HEK293T (cell line): ENCODE measurements around the gene IQSEC2.

Source experiments
- CTCF ChIA-PET: fragments of 350-600 bp; formaldehyde crosslinking; extraction: SDS; loops from one replicate; lab custom pipeline; 2021; ENCODE audit warnings: antibody characterized with exemption, inconsistent platforms; lab: Yijun Ruan, JAX
- POLR2A ChIA-PET: fragments of 350-600 bp; formaldehyde crosslinking; extraction: SDS; loops from one replicate; lab custom pipeline; 2020; ENCODE audit warnings: antibody characterized with exemption, inconsistent platforms; lab: Yijun Ruan, JAX
- DNase-seq: peaks from one replicate; pipeline ENCODE4 v3.0.0; 2012; ENCODE audit warnings: mixed read lengths; ENCODE audit errors: extremely low spot score
- ARNT ChIP-seq: fragments of 450-650 bp; IDR thresholded peaks from 2 replicates; pipeline ENCODE4 v1.6.1; 2017; ENCODE audit warnings: mild to moderate bottlenecking
- BHLHE40 ChIP-seq: fragments of 450-650 bp; IDR thresholded peaks from 2 replicates; pipeline ENCODE4 v1.6.1; 2016; ENCODE audit warnings: mild to moderate bottlenecking, moderate library complexity, borderline replicate concordance
- CTBP1 ChIP-seq: fragments of 450-650 bp; IDR thresholded peaks from 2 replicates; pipeline ENCODE4 v1.6.1; 2016; ENCODE audit warnings: borderline replicate concordance
- ELF4 ChIP-seq: fragments of 450-650 bp; IDR thresholded peaks from 2 replicates; pipeline ENCODE4 v1.6.1; 2017; ENCODE audit warnings: antibody characterized with exemption
- FOXA1 ChIP-seq: fragments of 450-650 bp; IDR thresholded peaks from 2 replicates; pipeline ENCODE4 v1.6.1; 2016; ENCODE audit warnings: mild to moderate bottlenecking
- FOXK2 ChIP-seq: fragments of 450-650 bp; IDR thresholded peaks from 2 replicates; pipeline ENCODE4 v1.6.1; 2016; ENCODE audit warnings: mild to moderate bottlenecking
- FOXM1 ChIP-seq: fragments of 450-650 bp; IDR thresholded peaks from 2 replicates; pipeline ENCODE4 v1.6.1; 2017; ENCODE audit warnings: mild to moderate bottlenecking, borderline replicate concordance
- HDGF ChIP-seq: fragments of 450-650 bp; IDR thresholded peaks from 2 replicates; pipeline ENCODE4 v1.6.1; 2017; ENCODE audit warnings: antibody characterized with exemption, borderline replicate concordance
- L3MBTL2 ChIP-seq: fragments of 450-650 bp; conservative IDR thresholded peaks from 2 replicates; pipeline ENCODE4 v1.6.1; 2016; ENCODE audit warnings: mild to moderate bottlenecking
- LEF1 ChIP-seq: fragments of 450-650 bp; IDR thresholded peaks from 2 replicates; pipeline ENCODE4 v1.6.1; 2017; ENCODE audit warnings: mild to moderate bottlenecking, borderline replicate concordance
- NFRKB ChIP-seq: fragments of 450-650 bp; IDR thresholded peaks from 2 replicates; pipeline ENCODE4 v1.6.1; 2016; ENCODE audit warnings: mild to moderate bottlenecking, moderate library complexity
- SP1 ChIP-seq: fragments of 450-650 bp; IDR thresholded peaks from 2 replicates; pipeline ENCODE4 v1.6.1; 2017
- SUZ12 ChIP-seq: fragments of 450-650 bp; IDR thresholded peaks from 2 replicates; pipeline ENCODE4 v1.6.1; 2016; ENCODE audit warnings: mild to moderate bottlenecking
- TARDBP ChIP-seq: fragments of 450-650 bp; IDR thresholded peaks from 2 replicates; pipeline ENCODE4 v1.6.1; 2016
- ZNF384 ChIP-seq: fragments of 450-650 bp; IDR thresholded peaks from 2 replicates; pipeline ENCODE4 v1.6.1; 2016
- TF ChIP-seq, protein P1 (sequence below): fragments of 450-650 bp; IDR thresholded peaks from 2 replicates; pipeline ENCODE4 v1.6.1; 2016

The IQSEC2 gene

DNA sequence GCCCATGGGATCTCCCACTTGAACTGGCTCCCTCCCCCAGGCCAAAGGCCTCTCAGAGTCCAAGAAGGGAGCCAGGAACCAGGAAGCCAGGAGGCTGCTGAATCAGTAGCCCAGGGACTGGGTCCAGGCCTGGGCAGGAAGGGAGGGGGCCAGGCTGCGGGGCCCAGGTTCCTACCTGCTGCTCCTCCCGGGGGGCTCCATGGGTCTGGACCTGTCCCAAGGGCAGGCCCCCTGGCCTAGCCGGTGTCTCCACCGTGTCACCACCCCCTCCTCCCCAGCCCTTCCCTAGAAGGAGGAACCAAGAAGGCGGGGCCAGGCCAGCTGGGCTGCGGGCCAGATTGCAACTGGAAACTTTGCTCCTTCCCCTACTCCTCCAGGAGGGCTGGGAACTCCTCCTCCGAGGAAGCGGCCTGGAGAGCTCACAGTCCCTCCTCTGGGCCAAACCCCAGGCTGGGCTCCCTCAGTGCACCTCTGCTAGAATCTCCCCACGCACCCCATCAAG is at the start of gene IQSEC2:
Gene IQSEC2 (minus strand): TSS at position 264 of the 502 bp plus-strand sequence.
- peak; percentile 77 for DNase-seq
- ChIA-PET POLR2A (interaction anchor here (0.5 to 1.6 kb wide), 10 partner anchors 8 to 209 kb away, joined by 3 to 13 read pairs (median 3); partner anchors contain the start of genes KDM5C, RIBC1 and SMC1A), CTCF (interaction anchor here (1.0 to 2.0 kb wide), 4 partner anchors 12 to 200 kb away, joined by 3 to 5 read pairs (median 4); no protein-coding TSS in a partner anchor)
- no peak for TF ChIP-seq ZNF384
- no peak for TF ChIP-seq ARNT
- TF ChIP-seq SUZ12: no peak
- TF ChIP-seq HDGF: peak; percentile 80; the same call in 1 of the 2 replicates
- TF ChIP-seq FOXA1: no peak
- no peak for TF ChIP-seq TARDBP
- no peak for TF ChIP-seq LEF1

DNA sequence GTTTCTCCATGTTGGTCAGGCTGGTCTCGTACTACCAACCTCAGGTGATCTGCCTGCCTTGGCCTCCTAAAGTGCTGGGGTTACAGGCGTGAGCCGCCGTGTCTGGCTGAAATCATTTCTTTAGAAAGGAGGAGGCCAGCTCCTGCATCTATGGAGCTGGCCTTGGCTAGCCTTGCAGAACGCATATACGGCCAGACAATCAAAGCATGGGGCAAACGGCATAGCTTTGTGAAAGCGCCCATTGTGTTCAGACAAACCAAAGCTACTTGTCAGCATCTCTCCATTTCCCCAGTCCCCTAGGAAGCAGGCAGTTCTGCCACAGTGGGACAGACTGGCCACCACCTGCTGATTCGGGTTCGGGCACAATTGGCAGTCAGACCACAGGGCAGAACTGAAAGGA is 48.9 kb upstream of the IQSEC2 start:
- POLR2A ChIA-PET: interaction anchor here (1.8 kb wide), 1 partner anchor 92 kb away, joined by 8 read pairs; the partner anchor contains the start of genes RIBC1 and SMC1A
- TF ChIP-seq LEF1 (no peak), HDGF (no peak), ELF4 (no peak)

GRCh38 chrX:53324803-53325202 is 43.4 kb upstream of the IQSEC2 start:
- TF ChIP-seq NFRKB (no peak), ARNT (no peak), FOXK2 (no peak), LEF1 (no peak), HDGF (no peak)
- TF ChIP-seq, protein P1, sequence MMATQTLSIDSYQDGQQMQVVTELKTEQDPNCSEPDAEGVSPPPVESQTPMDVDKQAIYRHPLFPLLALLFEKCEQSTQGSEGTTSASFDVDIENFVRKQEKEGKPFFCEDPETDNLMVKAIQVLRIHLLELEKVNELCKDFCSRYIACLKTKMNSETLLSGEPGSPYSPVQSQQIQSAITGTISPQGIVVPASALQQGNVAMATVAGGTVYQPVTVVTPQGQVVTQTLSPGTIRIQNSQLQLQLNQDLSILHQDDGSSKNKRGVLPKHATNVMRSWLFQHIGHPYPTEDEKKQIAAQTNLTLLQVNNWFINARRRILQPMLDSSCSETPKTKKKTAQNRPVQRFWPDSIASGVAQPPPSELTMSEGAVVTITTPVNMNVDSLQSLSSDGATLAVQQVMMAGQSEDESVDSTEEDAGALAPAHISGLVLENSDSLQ: no peak
- POLR2A ChIA-PET: no interaction called here
- no peak for DNase-seq
- CTCF ChIA-PET: no interaction called here

More for the DNA sequence above, 48.9 kb upstream of the IQSEC2 start:
- CTCF ChIA-PET: interaction anchor here (0.7 to 1.9 kb wide), 2 partner anchors 11 to 13 kb away, joined by 3 to 16 read pairs; no protein-coding TSS in a partner anchor
- no peak for DNase-seq

- TF ChIP-seq ZNF384: no peak
- TF ChIP-seq BHLHE40: no peak
- TF ChIP-seq SUZ12: no peak
- no peak for TF ChIP-seq FOXK2
- TF ChIP-seq ELF4: no peak
- TF ChIP-seq CTBP1: no peak
- no peak for TF ChIP-seq ARNT
- no peak for TF ChIP-seq NFRKB
- no peak for TF ChIP-seq HDGF
- TF ChIP-seq, protein P1: no peak
- TF ChIP-seq FOXM1: no peak
- no peak for TF ChIP-seq SP1
- no peak for TF ChIP-seq TARDBP
- TF ChIP-seq FOXA1: no peak
- no peak for TF ChIP-seq LEF1
- TF ChIP-seq L3MBTL2: no peak
- ChIA-PET POLR2A (no interaction called here), CTCF (no interaction called here)
- DNase-seq: no peak
Observed at GRCh38 chrX:53324085-53324484, 42.7 kb upstream of the IQSEC2 start.

- POLR2A ChIA-PET: no interaction called here
- DNase-seq: no peak
- CTCF ChIA-PET: no interaction called here
- TF ChIP-seq NFRKB: no peak
- TF ChIP-seq TARDBP: no peak
- TF ChIP-seq SP1: no peak
- TF ChIP-seq ELF4: no peak
- no peak for TF ChIP-seq CTBP1
- no peak for TF ChIP-seq HDGF
- TF ChIP-seq FOXK2: no peak
- TF ChIP-seq SUZ12: no peak
- TF ChIP-seq FOXA1: no peak
- TF ChIP-seq, protein P1: no peak
- no peak for TF ChIP-seq ZNF384
- no peak for TF ChIP-seq LEF1
- no peak for TF ChIP-seq BHLHE40
- TF ChIP-seq ARNT: no peak
- TF ChIP-seq L3MBTL2: no peak
- no peak for TF ChIP-seq FOXM1
Observed at GRCh38 chrX:53323196-53323595, 41.8 kb upstream of the IQSEC2 start.

GRCh38 chrX:53321943-53322497 is 40.6 kb upstream of the IQSEC2 start:
- DNase-seq: no peak
- ChIA-PET POLR2A (no interaction called here), CTCF (interaction anchor here (0.6 to 0.7 kb wide), 2 partner anchors 97 to 258 kb away, joined by 3 to 5 read pairs; no protein-coding TSS in a partner anchor)
- TF ChIP-seq CTBP1: no peak
- TF ChIP-seq ZNF384: no peak
- TF ChIP-seq L3MBTL2: no peak
- no peak for TF ChIP-seq FOXM1
- no peak for TF ChIP-seq TARDBP
- no peak for TF ChIP-seq ELF4
- TF ChIP-seq NFRKB: no peak
- no peak for TF ChIP-seq FOXK2
- TF ChIP-seq, protein P1: no peak
- no peak for TF ChIP-seq BHLHE40
- no peak for TF ChIP-seq LEF1
- TF ChIP-seq ARNT: no peak
